ENCODE results near the gene SPTBN1. TPM values are rescaled to one million over a fixed set of nuclear protein-coding genes. Genes with fewer than 3 reads are reported as not detected.

SPTBN1 gene
- total RNA-seq, 6 experiments from 2014 or later, result 128 to 169 (median 159) TPM

DNA sequence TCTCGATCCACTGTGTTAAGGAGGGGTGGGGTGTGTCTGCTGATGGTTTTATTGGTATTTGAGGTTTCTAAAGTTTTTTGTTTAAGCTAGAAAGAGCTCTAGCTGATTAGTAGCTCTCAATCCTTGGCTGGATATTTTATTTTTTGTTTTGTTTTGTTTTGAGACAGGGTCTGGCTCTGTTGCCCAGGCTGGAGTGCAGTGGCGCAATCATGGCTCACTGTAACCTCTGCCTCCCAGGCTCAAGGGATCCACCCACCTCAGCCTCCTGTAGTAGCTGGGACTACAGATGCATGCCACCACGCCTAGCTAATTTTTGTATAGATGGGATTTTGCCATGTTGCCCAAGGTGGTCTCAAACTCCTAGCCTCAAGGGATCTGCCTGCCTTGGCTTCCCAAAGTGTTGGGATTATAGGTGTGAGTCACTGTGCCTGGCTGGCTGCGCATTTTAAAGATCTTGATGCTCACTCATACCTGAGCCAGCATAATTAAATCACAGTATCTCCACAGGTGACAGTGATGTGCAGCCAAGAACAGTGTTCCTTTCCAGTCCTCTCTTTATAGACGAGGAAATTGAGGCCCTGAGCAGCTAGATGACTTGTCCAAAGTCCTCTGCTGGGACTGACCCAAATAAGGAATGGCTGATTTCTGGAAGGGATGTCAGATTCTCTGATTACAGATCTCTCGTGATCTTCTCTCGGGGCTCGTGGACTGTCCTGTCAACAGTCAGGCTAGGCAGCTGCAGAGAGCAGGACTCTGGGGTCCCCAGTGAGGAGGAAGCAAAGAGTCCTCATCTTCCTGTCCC is 44.5 kb downstream of the SPTBN1 start:
- Mint-ChIP-seq H3K9me3 (no peaks in the 10 kb centered on the region), H3K27me3 (ENCODE audit: insufficient read depth) (peaks cover 4% of the 10 kb centered on the region), H3K4me3 (no peak overlapping the region), H3K4me1 (ENCODE audit: low read depth) (peaks cover 41% of the 10 kb centered on the region), H3K36me3 (ENCODE audit: low read depth) (peaks cover 8% of the 10 kb centered on the region; the same call in 1 of the 2 replicates), H3K27ac (no peak overlapping the region)
- TF ChIP-seq, protein P1, sequence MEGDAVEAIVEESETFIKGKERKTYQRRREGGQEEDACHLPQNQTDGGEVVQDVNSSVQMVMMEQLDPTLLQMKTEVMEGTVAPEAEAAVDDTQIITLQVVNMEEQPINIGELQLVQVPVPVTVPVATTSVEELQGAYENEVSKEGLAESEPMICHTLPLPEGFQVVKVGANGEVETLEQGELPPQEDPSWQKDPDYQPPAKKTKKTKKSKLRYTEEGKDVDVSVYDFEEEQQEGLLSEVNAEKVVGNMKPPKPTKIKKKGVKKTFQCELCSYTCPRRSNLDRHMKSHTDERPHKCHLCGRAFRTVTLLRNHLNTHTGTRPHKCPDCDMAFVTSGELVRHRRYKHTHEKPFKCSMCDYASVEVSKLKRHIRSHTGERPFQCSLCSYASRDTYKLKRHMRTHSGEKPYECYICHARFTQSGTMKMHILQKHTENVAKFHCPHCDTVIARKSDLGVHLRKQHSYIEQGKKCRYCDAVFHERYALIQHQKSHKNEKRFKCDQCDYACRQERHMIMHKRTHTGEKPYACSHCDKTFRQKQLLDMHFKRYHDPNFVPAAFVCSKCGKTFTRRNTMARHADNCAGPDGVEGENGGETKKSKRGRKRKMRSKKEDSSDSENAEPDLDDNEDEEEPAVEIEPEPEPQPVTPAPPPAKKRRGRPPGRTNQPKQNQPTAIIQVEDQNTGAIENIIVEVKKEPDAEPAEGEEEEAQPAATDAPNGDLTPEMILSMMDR (IDR thresholded peaks at IDR 0.05), result no peak
- DNase-seq, result no peak

DNA sequence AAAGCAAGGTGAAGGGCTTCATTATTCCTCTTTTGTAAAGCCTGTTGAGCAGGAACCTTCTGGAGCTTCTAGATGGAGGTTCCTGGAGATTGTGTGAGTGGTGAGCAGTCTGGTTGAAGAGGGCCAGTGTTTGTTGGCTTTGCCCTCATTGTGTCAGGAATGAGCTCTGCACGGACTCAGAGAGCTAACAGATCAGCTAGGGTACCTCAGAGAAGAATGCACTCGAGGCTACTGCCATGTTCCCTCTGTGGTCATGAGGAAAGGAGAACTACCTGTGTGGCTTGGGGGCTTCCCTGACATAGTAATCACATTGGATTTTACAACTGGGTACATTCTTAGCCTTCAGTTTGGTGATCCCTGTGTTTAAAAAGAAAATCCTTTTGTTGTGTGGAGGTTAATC is 46.6 kb downstream of the SPTBN1 start:
- no peaks in the 10 kb centered on the region; the same call in 1 of the 2 replicates for H3K36me3 Mint-ChIP-seq (ENCODE audit: low read depth)
- no peak overlapping the region for H3K4me3 Mint-ChIP-seq
- TF ChIP-seq, protein P1 (IDR thresholded peaks at IDR 0.05), result no peak
- peaks cover 41% of the 10 kb centered on the region for H3K4me1 Mint-ChIP-seq (ENCODE audit: low read depth)
- H3K27ac Mint-ChIP-seq, result no peak overlapping the region; the same call in 1 of the 2 replicates
- peaks cover 4% of the 10 kb centered on the region; the same call in 1 of the 2 replicates for H3K27me3 Mint-ChIP-seq (ENCODE audit: insufficient read depth)
- no peaks in the 10 kb centered on the region for H3K9me3 Mint-ChIP-seq
- no peak for DNase-seq

DNA sequence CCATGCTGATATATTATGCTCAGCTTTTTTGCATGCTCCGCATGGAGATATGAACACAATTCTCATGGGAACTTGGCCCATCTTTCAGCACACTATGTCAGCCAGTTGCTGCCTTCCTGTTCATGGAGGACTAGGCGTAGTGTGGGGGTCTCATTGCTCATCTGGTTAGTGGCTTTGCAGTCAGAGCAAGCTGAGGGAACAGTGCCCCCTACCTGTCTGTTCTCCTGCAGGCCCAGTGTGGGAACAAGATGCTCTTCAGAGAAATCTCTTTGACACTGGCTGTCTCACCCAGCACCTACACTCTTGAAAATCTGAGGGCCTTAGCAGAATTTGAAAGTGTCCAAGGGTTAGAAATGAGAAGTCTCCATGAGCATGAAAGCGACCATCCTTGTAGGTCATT is 47.1 kb downstream of the SPTBN1 start:
- H3K27me3 Mint-ChIP-seq (ENCODE audit: insufficient read depth), result peaks cover 3% of the 10 kb centered on the region; the same call in 1 of the 2 replicates
- DNase-seq, result no peak
- H3K4me1 Mint-ChIP-seq (ENCODE audit: low read depth), result peaks cover 41% of the 10 kb centered on the region
- no peaks in the 10 kb centered on the region for H3K36me3 Mint-ChIP-seq (ENCODE audit: low read depth)
- TF ChIP-seq, protein P1 (IDR thresholded peaks at IDR 0.05), result peak; percentile 78
- H3K4me3 Mint-ChIP-seq, result no peak overlapping the region
- no peaks in the 10 kb centered on the region for H3K9me3 Mint-ChIP-seq
- no peak overlapping the region for H3K27ac Mint-ChIP-seq

DNA sequence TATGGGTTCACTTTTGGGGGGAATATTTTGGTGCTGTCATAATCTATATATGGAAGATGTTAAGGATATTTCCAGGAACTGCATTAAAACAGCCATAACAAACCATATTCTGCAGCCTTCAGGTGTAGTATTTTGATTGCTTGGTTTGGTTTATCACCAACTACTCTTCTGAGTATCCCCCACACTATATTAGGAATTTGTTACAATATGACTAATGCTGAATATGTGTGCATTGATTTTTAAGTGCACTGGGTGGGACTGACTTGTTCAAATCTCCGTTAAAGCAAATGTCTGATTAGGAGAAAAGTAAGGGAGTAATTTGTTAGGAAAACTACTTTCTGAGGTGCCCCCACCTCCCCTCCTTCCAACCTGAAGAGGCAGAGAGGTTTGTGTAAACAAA is 47.7 kb downstream of the SPTBN1 start:
- Mint-ChIP-seq H3K4me3 (peak overlapping the region; percentile 52; the same call in 1 of the 2 replicates), H3K27me3 (ENCODE audit: insufficient read depth) (peaks cover 3% of the 10 kb centered on the region; the same call in 1 of the 2 replicates), H3K36me3 (ENCODE audit: low read depth) (no peaks in the 10 kb centered on the region), H3K27ac (peak overlapping the region; percentile 51; the same call in 1 of the 2 replicates), H3K4me1 (ENCODE audit: low read depth) (peaks cover 41% of the 10 kb centered on the region), H3K9me3 (no peaks in the 10 kb centered on the region)
- DNase-seq, result no peak
- TF ChIP-seq, protein P1 (IDR thresholded peaks at IDR 0.05), result no peak

DNA sequence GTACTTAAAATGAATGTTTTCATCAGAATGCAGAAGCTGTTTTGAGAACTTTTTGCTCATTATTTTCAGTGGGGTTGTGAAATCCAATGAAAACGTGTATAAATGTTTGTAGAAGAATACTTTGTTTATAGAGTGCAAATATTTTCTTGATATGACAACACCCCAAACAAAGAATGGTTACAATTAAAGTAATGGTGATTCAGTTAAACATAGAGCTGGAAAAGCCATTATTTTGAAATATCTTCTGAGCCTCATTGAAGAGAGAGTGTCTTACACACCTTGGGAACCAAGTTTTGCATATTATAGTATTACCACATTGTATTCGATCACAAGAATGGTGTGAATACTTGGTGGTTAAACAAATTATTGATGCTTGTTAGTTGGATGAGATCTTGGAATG is 48.7 kb downstream of the SPTBN1 start:
- no peak for DNase-seq
- TF ChIP-seq, protein P1 (IDR thresholded peaks at IDR 0.05), result no peak
- no peaks in the 10 kb centered on the region for H3K36me3 Mint-ChIP-seq (ENCODE audit: low read depth)
- H3K4me1 Mint-ChIP-seq (ENCODE audit: low read depth), result peaks cover 36% of the 10 kb centered on the region
- no peak overlapping the region for H3K4me3 Mint-ChIP-seq
- peaks cover 3% of the 10 kb centered on the region; the same call in 1 of the 2 replicates for H3K27me3 Mint-ChIP-seq (ENCODE audit: insufficient read depth)
- H3K27ac Mint-ChIP-seq, result peak overlapping the region; percentile 22
- H3K9me3 Mint-ChIP-seq, result no peaks in the 10 kb centered on the region
